Stimulated activated CD4-positive, alpha-beta T cell treated with anti-CD3 and anti-CD28 coated beads, Interleukin-1b, Interleukin-23, amount 100 ng/mL, for 4 hours (primary cell): ENCODE measurements around the gene KLHL35.

ENCODE experiments used
- DNase-seq, 2 donors: peaks; one replicate each; pipeline ENCODE4 v3.0.0-alpha.2; 2020; ENCODE audit warnings: low read depth in 2 of 2

The KLHL35 gene

DNA sequence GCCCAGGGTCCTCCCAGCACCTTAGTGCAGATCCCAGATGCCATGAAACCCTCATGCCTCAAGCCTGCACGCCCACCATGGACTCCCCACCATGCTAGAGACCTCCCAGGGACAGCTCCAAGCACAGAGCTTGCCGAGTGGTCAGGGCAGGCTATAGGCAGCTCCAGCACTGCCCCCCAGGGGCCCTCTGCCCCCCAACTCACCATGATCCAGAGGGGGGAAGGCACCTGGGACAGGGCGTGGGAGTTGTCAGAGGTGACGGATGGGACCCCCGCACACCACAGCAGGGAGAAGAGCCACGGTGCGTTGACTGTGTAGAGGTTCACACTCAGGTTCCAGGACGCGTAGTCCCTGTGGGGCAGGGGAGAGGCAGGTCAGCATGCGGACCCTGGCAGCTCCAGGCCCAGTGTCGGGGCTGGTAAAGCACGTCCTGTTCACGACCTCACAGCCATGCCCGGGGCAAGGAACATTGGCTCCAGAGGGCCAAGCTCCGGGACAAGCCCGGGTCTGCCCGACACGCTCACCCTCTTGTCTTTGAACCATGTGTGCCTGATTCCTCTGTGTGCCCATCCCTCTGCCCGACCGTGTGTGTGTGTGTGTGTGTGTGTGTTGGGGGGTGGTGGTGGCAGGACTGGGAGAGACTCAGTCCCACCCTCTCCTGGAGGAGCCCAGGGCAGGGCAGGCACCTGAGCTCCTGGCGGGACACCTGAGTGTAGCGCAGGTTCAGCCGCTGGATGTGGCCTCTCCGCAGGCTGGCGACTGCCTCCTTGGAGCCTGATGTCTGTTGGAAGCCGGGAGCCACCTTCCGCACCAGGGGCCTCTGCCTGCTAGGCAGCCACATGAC lies 8.2 kb upstream of the KLHL35 start:
- DNase-seq: no peak

DNA sequence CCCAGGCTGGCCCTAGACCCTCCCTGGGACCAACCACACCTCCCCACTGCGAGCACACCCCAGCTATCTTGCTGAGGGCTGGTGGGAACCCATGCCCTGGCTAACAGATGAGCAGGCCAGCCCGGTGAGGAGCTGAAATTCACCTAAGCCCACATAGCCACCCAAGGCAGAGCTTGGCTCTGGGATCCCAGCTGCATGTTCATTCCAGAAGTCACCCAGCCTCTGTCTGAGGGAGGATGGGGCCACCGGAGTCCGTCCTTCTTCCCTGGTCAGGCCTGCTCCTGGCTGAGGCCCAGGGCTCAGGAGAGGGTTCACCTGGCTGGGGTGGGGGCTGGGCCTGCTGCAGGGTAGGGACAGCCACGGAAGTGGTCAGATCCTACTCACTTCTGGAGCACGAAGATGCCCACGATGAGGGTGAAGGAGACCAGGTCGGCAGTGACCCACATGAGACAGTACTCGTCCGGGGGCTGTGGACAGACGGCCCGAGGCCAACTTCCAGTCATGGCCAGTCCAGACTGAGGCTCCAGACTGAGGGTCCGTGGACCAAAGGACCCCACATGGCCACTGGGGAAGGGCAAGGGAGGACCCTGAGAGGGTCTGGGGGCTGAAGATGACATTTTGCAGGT lies 6.6 kb upstream of the KLHL35 start:
- no peak for DNase-seq

DNA sequence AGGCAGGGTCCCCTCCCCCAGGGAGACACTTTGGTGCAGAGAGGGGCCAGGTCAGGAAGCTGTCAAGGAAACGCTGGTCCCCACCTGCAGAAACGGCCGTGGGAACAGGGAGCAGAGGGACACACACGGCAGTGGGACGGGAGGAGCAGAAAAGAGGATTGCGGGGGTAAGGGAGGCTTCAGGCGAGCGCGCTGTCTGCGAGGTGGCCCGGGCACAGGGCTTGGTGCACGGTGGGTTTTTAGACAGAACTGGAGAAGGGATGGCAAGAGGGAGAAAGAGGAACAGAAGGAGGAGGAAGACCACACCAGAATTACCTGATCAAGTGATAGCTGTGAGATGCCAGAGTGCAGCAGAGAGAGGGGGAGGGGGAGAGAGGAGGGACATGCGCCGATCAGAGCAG lies 6.0 kb upstream of the KLHL35 start:
- DNase-seq: no peak

DNA sequence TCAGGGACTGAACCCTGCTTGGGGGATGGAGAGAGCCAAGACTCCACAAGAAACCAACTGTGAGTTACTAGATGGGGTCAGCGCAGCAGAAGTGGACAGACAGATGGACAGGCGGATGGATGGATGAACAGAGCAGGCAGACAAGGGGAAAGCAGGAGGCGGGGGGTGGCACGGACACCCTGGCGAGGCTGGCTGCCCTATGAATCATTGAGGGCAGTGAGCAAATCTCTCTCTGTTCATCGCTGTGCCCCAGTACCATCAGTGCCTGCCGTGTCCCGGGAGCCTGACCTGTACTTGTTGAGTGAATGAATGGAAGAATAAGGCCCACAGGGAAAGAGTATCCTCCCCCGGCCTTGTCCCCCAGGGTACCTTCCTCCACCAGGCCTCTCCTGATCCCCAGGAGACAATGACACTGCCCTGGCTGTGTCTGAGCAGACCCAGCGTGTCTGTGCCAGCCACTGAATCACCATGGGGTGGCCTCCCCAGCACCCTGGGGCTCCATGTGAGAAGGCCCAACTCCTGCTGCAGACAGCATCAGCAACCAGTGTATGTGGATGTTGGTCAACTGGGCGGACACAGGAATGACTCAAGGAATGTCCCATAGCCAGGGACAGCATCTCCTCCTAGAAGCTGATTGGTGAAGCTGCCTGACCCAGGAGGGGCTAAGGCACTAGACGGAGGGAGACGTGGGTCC lies 5.1 kb upstream of the KLHL35 start:
- DNase-seq: no peak

DNA sequence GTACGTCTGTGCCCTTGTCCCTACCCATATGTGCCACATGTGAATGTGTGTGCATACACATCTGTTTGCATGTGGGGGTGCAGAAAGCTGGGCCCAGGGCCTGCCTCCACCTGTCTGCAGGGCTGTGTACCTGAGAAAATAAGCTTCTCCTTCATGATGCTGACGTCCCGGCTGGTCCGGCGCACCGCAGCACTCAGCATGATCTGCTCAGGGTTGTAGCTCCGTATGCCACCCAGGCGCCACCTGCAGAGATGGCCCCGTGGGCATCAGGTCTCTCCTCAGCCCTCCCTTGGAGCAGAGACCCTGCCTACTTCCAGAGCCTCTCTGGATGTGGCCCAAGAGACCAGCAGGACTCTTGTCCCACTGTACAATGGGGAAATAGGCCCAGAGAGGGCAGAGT lies 3.8 kb upstream of the KLHL35 start:
- DNase-seq: no peak

DNA sequence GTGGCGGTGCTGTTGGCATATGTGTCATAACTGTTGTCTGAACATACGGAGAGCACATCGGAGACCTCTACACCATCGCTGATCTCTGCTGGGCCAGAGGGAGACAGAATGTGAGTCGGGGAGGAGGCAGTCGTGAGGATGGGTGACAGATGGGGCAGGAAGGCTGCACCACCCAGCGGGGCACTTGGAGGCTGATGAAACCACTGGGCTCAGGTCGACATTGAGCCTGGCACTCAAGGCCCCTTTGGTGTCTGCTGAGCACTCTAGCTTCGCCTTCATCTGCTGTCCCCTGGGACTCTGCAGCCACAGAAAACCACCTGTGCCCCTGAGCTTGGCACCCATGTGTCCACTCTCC lies 2.5 kb upstream of the KLHL35 start:
- no peak for DNase-seq

DNA sequence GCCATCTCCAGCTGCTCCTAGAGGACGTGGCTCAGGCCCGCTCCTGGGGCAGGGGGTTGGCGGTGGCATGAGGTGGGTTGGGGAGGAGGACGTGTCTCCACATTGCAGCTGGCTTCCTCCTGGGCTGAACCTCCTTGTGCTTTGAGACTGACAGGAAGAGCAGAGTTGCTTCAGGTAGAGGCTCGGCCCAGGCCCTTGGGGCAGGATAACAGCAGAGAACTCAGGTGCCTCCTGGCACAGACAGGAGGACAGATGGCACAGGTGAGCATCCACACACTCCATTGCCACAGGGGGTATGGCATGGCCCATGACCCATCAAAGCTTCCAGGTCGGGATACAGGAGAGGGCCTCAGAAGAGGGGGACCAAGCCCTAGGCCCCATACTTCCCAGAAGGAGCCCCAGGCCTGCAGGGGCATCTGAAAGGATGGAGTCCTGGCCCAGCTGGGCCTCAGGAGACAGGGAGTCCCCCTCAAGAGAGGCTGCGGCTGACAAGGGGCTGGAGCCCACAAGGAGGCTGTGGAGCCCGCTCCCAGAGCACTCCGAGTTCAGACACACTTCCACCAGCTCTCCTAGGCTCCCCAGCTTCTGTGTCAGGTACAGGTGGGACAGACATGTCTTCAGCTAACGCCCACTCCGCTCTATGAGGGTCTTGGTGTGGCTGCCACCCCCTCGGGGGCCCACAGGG lies 2.0 kb upstream of the KLHL35 start:
- DNase-seq: no peak

DNA sequence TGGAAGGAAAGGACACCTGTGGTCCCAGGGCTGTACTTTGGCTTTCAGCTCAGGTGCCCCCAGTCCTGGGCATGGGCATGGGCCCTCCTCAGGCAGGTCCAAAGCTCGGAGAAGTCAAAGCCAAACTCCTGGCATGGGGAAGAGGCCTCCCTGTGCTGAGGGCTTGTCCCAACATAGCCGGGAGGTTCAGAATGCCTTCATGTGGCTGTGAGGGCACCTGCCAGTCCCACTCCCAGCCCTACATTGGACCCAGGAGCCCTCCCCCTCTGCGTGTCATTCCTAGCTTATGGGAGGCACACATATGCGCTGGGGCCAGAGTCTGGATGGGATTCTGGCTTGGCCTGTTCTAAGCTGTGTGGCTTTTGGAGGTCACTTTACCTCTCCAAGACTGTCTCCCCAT lies 1.0 kb upstream of the KLHL35 start:
- no peak for DNase-seq

DNA sequence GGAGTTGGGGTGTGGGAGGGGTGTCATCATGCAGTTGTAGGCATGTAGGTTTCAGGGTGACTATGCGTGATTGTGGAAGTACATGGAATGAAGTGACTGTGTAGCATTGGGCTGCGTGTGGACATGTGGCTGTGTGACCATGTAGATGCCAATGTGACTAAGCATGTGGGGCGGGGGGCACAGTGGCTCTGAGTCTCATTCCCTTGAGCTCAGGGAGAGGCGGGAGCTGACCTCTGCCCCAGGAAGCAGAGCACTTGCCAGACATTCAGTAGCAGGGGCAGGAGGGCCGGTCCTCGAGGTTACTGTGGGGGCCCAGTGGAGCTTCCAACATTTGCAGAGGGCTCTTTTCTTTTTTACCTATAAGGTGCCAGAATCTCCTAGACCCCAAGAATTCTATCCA lies 440 bp upstream of the KLHL35 start:
- no peak for DNase-seq

DNA sequence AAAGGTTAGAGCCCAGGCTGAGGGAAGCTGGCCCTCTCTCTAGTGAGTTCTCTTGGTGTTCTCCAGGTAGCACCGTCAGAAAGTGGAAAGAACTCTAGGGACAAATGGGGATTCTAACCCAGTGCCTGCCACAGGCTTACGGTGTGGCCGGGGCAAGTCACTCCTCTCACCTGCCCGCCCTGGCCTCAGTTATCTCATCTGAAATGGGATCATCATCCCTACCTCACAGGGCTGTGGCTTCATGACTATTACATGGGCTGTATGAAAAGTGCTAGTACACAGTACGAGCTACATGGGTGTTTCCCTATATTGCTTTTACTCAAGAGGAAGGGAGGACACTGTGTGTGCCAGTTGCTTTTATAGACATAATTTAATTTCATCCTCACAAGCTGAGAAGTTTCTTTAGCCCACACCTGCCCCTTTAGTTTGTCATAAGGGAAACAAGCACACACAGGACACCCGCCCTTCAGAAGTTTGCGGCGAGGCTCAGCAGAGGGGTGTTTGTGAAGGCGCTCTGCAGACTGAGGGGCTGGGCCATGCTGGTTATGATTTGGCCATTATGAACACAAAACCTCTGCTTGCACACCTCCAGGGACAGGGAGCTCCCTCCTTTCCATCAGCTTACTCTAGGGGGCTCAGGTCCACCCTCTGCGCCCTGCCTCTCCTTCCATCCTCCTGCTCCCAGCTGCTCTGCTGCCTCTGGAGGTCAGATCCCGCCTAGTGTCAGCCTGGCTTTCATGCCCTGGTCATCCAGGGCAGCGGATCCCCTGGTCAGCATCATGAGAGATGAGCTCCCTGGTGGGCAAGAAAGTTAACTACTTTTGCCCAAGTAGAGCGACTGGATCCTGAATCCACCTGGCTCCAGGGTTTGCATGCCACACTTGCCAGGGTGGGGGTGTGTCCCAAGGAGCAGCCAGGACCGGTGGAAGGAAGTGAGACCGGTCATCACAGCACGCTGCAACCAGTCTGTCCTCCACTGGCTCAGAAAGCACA lies 1.2 kb downstream of the KLHL35 start:
- DNase-seq: no peak

DNA sequence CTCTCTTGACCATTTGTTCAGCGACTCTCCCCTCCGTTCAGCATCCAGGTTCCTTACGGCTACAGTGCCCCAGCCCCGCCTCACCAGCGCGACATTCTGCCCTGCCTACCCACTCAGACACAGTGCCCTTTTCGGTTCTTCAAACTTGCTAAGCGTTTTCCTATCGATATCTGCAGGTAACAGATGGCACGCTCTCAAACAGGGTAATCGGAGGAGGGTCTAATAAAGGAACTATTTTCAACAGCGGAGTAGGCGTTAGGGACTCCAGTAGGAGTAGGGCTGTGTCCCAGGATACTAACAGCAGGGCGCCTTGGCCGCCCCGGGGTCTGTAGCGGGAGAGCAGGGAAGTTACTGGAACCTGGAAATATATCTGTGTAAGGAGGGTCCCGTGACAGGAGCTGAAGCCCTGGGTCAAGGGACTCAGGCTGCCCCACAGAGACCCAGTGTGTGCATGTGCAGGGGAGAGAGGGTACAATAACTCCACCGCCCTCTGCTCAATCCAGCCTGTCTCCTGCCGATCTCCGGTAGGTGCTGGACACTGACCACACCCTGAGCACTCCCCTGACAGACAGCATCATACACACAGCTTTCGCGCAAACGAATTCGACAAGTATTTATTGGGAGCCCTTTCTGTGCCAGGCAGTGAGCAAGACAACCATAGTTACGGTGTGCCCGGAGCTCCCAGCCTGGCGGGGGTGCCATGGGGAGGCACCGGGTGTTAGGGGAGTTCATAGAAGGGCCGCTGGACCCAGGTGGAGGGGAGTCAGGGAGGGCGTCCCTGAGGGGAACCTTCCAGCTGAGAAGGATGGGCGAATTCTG lies 2.1 kb downstream of the KLHL35 start:
- no peak for DNase-seq

DNA sequence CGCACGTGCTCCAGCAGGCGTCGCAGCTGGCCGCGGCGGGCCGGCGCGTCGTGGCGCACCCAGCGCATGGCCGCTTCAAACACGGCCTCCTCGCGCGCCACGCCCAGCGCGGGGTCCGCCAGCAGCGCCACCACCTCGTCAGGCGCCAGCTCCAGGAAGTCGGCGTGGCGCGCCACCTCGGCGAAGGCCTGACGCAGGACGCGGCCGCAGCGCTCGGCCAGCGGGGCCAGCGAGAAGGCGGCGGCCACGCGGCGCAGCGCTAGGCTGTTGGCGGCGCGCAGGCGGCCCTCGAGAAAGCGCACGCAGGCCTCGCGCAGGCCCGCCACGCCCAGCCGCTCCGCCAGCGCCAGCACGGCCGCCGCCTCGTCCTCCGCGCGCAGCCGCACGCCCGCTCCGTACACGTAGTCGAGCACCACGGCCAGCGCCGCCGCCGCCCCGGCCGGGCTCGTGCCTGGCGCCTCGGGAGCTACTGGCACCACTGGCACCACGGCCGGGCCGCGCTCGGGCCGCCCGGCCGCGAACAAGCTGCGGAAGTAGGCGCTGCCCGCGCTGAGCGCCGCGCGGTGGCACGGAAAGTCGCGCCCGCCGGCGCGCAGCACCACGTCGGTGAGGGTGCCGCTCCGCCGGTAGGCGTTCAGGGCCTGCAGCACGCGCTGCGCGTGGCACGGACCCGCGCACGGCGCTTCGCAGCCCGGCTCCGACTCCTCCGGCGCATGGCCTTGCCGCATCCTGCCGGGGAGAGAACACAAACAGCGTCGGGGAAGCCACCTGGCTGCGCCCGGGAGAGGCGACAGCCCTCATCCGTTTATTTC lies 2.9 kb downstream of the KLHL35 start:
- peak; percentile 35 to 53 for DNase-seq

DNA sequence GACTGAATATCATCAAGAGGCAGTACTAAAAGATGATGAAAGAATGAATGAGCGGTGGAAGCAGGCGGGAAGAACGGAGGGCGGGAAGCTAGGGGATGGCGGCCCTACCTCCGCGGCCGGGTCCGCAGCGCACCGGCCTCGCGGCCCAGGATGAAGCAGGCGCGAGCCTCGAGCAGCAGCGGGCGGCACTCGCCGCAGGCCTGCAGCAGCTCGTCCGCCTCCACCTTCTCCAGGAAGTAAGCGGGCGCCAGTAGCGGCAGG lies 3.4 kb downstream of the KLHL35 start:
- no peak for DNase-seq

DNA sequence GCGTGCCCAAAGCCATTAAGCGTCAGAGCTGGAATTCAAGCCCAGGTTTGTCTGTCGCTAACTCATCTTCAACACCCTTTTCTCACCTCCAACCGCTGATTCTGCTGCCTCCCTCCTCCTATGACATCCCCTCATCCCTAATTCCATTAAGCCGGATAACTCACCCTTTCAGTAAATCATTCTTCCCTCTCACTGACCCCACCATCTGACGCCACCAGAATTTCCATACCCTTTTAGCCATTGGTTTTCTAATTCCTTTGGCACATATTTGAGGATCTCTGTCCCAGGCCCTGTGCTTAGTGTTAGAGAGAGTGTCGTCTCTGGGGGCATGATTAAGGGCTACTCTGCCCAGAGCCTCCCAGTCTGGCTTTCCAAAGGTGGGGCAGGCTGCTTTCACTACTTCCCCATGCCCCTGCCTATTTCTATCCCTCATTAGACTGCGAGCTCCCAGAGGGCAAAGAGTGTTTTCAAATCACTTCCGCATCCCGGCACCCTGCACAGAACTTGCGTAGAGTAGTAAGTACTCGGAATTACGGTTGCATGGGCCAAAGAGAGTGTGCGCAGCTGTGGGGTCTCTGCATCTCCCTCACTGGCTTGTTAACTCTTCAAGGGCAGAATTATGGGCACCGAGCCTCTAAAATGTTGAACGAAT lies 3.9 kb downstream of the KLHL35 start:
- DNase-seq: no peak

DNA sequence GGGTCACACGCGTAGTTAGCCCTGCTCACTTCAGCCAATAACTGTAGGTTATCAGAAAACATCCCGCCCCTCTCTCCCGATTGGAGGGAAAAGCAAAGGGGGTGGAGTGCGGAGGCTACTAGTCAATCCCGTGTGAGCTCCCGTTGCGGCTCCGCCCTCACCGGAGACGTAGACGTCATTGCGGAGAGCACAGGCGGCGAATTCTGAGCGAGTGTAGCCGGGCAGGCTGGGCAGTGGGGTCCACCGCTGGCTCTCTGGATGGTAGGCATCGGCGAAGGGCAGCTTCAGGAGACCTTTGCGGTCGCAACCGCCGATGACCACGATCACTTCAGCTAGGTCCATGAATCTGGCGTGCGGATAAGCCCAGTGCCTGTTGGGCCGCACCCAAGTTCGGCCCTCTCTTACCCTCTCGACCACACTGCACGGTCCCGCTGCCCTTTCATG lies 4.7 kb downstream of the KLHL35 start:
- DNase-seq: peak; percentile 33 to 57

DNA sequence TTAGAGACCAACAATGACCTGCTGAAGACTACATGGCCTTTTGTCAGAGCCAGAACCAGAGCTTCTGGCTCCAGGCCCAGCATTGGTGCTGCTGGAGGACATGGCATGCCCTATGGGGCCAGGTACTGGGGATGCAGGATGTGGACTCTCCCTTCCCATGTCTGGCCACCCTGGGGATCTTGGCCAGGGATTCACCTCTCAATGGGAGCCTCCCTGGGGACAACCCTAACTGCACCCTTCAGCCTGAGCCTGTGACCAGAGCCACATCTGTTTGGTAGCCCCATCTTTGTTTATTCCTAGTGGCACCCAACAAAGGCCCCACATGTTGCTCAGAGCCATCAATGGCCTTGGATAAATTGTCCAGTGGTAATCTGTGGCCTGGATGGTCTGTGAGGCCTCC lies 5.8 kb downstream of the KLHL35 start:
- no peak for DNase-seq

DNA sequence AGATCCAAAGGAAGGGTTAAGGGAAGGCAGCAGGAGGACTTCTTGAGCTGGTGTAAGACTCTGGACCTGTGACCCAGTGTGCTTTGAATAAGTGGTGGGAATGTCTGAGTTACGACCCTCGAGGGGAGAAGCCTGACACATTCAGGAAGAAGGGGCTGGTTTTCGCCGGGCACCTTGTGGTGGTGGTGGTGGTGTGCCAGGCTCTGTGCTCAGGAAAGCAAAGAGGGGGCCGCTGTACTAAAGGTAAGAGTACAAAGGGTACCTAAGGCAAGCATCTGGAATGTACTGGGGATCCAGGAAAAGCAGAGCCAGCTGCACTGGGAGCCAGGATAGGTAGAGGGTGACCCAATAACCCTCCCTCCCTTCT lies 6.3 kb downstream of the KLHL35 start:
- DNase-seq: no peak

DNA sequence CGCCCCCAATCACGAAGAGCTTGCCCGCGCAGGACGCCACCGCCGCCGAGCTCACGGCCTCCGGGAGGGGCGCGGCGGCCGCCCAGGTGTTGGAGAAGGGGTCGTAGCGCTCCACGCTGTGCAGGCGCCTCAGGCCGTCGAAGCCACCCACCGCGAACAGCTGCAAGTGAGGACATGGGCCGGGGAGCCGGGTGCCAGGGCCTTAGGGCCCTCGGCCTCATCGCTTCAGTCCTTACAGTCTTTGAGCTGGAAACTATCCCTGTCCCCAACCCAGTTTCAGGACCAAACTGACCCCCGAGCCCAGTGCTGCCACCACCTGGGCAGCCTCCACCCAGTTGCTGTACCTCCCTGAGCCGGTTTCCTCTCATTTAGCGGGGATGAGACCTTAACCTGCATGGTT lies 7.6 kb downstream of the KLHL35 start:
- no peak for DNase-seq

DNA sequence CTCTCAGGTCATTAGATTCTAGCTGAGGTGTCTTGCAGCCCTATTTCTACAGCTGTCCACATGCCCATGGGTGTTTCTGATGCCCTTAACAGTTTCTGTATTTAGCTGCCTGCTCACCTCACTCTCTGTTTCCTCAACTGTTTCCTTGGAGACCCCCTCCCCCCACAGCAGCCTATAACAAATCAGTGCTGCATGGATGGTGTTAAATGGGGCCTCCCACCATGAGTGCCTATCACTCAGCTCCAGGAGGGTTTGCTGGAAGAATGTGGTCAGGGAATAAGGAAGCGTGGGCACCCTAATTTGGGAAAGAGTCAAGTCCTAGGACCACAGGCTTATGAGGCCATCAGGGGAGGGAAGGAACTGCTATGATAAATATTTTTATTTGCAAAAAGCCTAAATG lies 8.6 kb downstream of the KLHL35 start:
- no peak for DNase-seq
